ENCODE measurements around the gene ABCA5. TPM values are rescaled to one million over a fixed set of nuclear protein-coding genes. Genes with fewer than 3 reads are reported as not detected.

The ABCA5 gene
- total and polyA plus RNA-seq, 10 of the 15 experiments (the other 5 are each of a cell fraction or from before 2014, with no cell fraction given), result 11.8 to 31.1 (median 18.1) TPM

GRCh38 chr17:69250641-69251040 lies 76.3 kb downstream of the ABCA5 start (continued):
- TF ChIP-seq ZBTB4 (CRISPR knock-in tag; IDR thresholded peaks at IDR 0.05) (no peak), RELB (IDR thresholded peaks at IDR 0.05; ENCODE audit: low read depth) (no peak), SMAD5 (IDR thresholded peaks at IDR 0.05; ENCODE audit: low read depth) (no peak), BACH1 (IDR thresholded peaks at IDR 0.05; ENCODE audit: borderline replicate concordance) (no peak), CHD1 (IDR thresholded peaks at IDR 0.05; ENCODE audit: low read depth, low read length) (no peak), CHD2 (IDR thresholded peaks at IDR 0.05; ENCODE audit: borderline replicate concordance, low read depth, low read length) (no peak)

Data from GM12878 (cell line).